ENCODE measurements around the gene SGCG. TPM values are rescaled to one million over a fixed set of nuclear protein-coding genes. Genes with fewer than 3 reads are reported as not detected.

The SGCG gene
- total RNA-seq, 1 experiment from 2014 or later: not detected

- H3K4me2 ChIP-seq (ENCODE audit: insufficient read depth, insufficient read length, low read length): no peak overlapping the region
- no peaks in the 10 kb centered on the region for H4K20me1 ChIP-seq (ENCODE audit: control insufficient read depth, insufficient read depth, insufficient read length)
Observed at GRCh38 chr13:23320926-23321534, 140.3 kb downstream of the SGCG start.

More at GRCh38 chr13:23320926-23321534, 140.3 kb downstream of the SGCG start:
- H3K36me3 Mint-ChIP-seq (ENCODE audit: insufficient read depth in 1 of 3, low read depth in 3 of 3): no peaks in the 10 kb centered on the region
- WGBS (ENCODE audit: extremely low coverage, insufficient read length, low lambda C conversion rate): no CpG with 5 or more reads among the region's 4 CpGs
- H3K27ac ChIP-seq (ENCODE audit: insufficient read length, low read depth, low read length): no peak overlapping the region
- no peak overlapping the region for H2BK12ac ChIP-seq (ENCODE audit: insufficient read length, low read depth, low read length)
- peaks cover 16 to 18% of the 10 kb centered on the region in 2 experiments for H3K4me1 Mint-ChIP-seq
- H3K23ac ChIP-seq (ENCODE audit: insufficient read length, low read depth, low read length): no peak overlapping the region
- no peak overlapping the region for H3T11ph ChIP-seq (ENCODE audit: low read length)
- TF ChIP-seq CTCF (conservative IDR thresholded peaks at IDR 0.05): no peak
- no peak overlapping the region for H2BK15ac ChIP-seq (ENCODE audit: low read depth, low read length)
- no peak overlapping the region for H2AFZ ChIP-seq (ENCODE audit: low read length)
- no peaks in the 10 kb centered on the region for H3K9me3 ChIP-seq (ENCODE audit: control insufficient read depth, low read depth, low read length)
- no peak overlapping the region for H2BK120ac ChIP-seq (ENCODE audit: low read depth, low read length, poor library complexity, severe bottlenecking)
- H3K79me1 ChIP-seq (ENCODE audit: insufficient read depth, low read depth, low read length, poor library complexity, severe bottlenecking): no peaks in the 10 kb centered on the region
- no peak overlapping the region for H3K18ac ChIP-seq (ENCODE audit: insufficient read length, low read depth, low read length)
- no peak overlapping the region for H4K8ac ChIP-seq (replicated peaks; ENCODE audit: insufficient read length, low read depth, low read length)
- no peak overlapping the region for H3K4ac ChIP-seq (ENCODE audit: low read depth, low read length)
- H3K27me3 ChIP-seq (ENCODE audit: insufficient read depth, low read length): no peaks in the 10 kb centered on the region
- no peak overlapping the region for H3K56ac ChIP-seq (ENCODE audit: insufficient read length, low read depth, low read length)
- no peak overlapping the region for H3K27ac Mint-ChIP-seq
- DNase-seq: no peak
- no peaks in the 10 kb centered on the region for H3K27me3 Mint-ChIP-seq (ENCODE audit: low read depth)
- H4K5ac ChIP-seq (ENCODE audit: insufficient read length, low read depth, low read length): no peak overlapping the region
- H2BK5ac ChIP-seq (ENCODE audit: insufficient read length, low read length): no peak overlapping the region
- no peak overlapping the region for H4K91ac ChIP-seq (ENCODE audit: insufficient read length, low read depth, low read length)
- no peak overlapping the region for H3K4me3 Mint-ChIP-seq
- H2AK5ac ChIP-seq (ENCODE audit: insufficient read length, low read length): no peak overlapping the region
- H3K14ac ChIP-seq (ENCODE audit: insufficient read depth, low read length): no peak overlapping the region
- H3K79me2 ChIP-seq (ENCODE audit: insufficient read depth, low read length): no peaks in the 10 kb centered on the region
- H3K23me2 ChIP-seq (ENCODE audit: insufficient read length, low read depth, low read length, poor library complexity, severe bottlenecking): no peaks in the 10 kb centered on the region
- no peak overlapping the region for H3K9ac ChIP-seq (ENCODE audit: extremely low read depth, insufficient read length, low read length)
- no peaks in the 10 kb centered on the region; a peak in 1 of 5 replicates for H3K9me3 Mint-ChIP-seq
- peaks cover 3% of the 10 kb centered on the region; the same call in 1 of the 2 replicates for H3K4me1 ChIP-seq (ENCODE audit: insufficient read depth, low read length)
- H2BK20ac ChIP-seq (ENCODE audit: low read depth, low read length, poor library complexity, severe bottlenecking): no peak overlapping the region

All from H9 (cell line).